ENCODE data around the gene PCGF5.

- no peak for TF ChIP-seq POLR2AphosphoS5 (IDR thresholded peaks at IDR 0.05; ENCODE audit: low read depth)
- no peak for TF ChIP-seq CTCF (IDR thresholded peaks at IDR 0.05; ENCODE audit: insufficient read depth, low read length)
- no peak for TF ChIP-seq REST (IDR thresholded peaks at IDR 0.05; ENCODE audit: insufficient replicate concordance, low read depth)
- TF ChIP-seq GABPA (IDR thresholded peaks at IDR 0.05; ENCODE audit: low read depth): no peak
Measured at GRCh38 chr10:91317541-91317940, 97.1 kb downstream of the PCGF5 start.

Measured in HL-60 (cell line).